Endothelial cell of umbilical vein (primary cell): Measurements from ENCODE around the gene PTPRT. TPM values are rescaled to one million over a fixed set of nuclear protein-coding genes. Genes with fewer than 3 reads are reported as not detected.

Source experiments
- BruUV-seq: library from RNA; stranded (reverse); fragments of 400-500 nt; replicated peaks from 2 replicates; lab custom pipeline; 2021; lab: Mats Ljungman, UMichigan
- CTCF ChIA-PET: fragments of 300-600, 350-600 bp; sonication (Branson Sonifier 250); formaldehyde crosslinking; loops from one replicate; lab custom pipeline; 2021; ENCODE audit warnings: antibody characterized with exemption, inconsistent platforms; lab: Charles Lee
- POLR2A ChIA-PET: fragments of 300-600, 350-600 bp; sonication (Branson Sonifier 250); formaldehyde crosslinking; loops from one replicate; lab custom pipeline; 2021; ENCODE audit warnings: antibody characterized with exemption, inconsistent platforms; lab: Charles Lee
- DNase-seq: peaks from one replicate; pipeline ENCODE4 v3.0.0-alpha.2; 2011; ENCODE audit warnings: low read depth, low spot score
- FAIRE-seq: peaks from 2 replicates; lab custom pipeline; 2011; peaks lifted over from hg19 to GRCh38; lab: Jason Lieb, UNC
- H2AFZ ChIP-seq: 2 replicates; pipeline ENCODE4 v1.6.0; 2012; ENCODE audit warnings: low read depth, low read length, control low read depth, inconsistent platforms
- H3K27ac ChIP-seq: 2 replicates; pipeline ENCODE4 v1.5.1; 2011; ENCODE audit warnings: low read depth, mild to moderate bottlenecking, control low read depth, low read length, moderate library complexity; ENCODE audit not compliant: insufficient read depth
- H3K27me3 ChIP-seq, 2 experiments: 2 replicates each; pipeline versions ENCODE4 v1.6.0 to v1.6.1; 2011; ENCODE audit warnings: low read length in 2 of 2, mixed read lengths in 1 of 2; ENCODE audit not compliant: control insufficient read depth in 2 of 2, insufficient read depth in 2 of 2
- H3K36me3 ChIP-seq, 2 experiments: 2 replicates in 1 of 2; 3 replicates in 1 of 2; pipeline ENCODE4 v1.5.1; 2011; ENCODE audit warnings: low read length in 2 of 2, mild to moderate bottlenecking in 1 of 2, moderate library complexity in 1 of 2; ENCODE audit not compliant: control insufficient read depth in 2 of 2, insufficient read depth in 2 of 2; ENCODE audit errors: extremely low read depth in 1 of 2
- H3K4me1 ChIP-seq: 3 replicates; pipeline ENCODE4 v1.5.1; 2011; ENCODE audit warnings: mild to moderate bottlenecking, low read length; ENCODE audit not compliant: control insufficient read depth, insufficient read depth; ENCODE audit errors: extremely low read depth
- H3K4me2 ChIP-seq: 2 replicates; pipeline ENCODE4 v1.6.1; 2011; ENCODE audit warnings: low read length, control low read depth, mixed read lengths; ENCODE audit not compliant: insufficient read depth
- H3K4me3 ChIP-seq, 3 experiments: fragments of 200-600 bp in 1 of 3; sonication (generic), shearing (Covaris generic) in 1 of 3; replicated peaks in 1 of 3; 2 replicates each; pipeline ENCODE4 v1.5.1; 2011 to 2016; ENCODE audit warnings: control low read depth in 3 of 3, low read length in 3 of 3, mild to moderate bottlenecking in 2 of 3, inconsistent platforms in 1 of 3, low read depth in 1 of 3, moderate library complexity in 1 of 3; ENCODE audit not compliant: insufficient read depth in 1 of 3
- H3K79me2 ChIP-seq: 2 replicates; pipeline ENCODE4 v1.6.0; 2012; ENCODE audit warnings: low read length, inconsistent platforms; ENCODE audit not compliant: control insufficient read depth, insufficient read depth
- H3K9ac ChIP-seq: replicated peaks from 2 replicates; pipeline ENCODE3; 2011; ENCODE audit warnings: low read length, control low read depth; ENCODE audit not compliant: insufficient read depth; ENCODE audit errors: extremely low read depth
- H3K9me1 ChIP-seq: replicated peaks from 3 replicates; pipeline ENCODE4 v1.6.0; 2011; ENCODE audit warnings: mild to moderate bottlenecking, low read length; ENCODE audit not compliant: control insufficient read depth, insufficient read depth; ENCODE audit errors: extremely low read depth
- H3K9me3 ChIP-seq: replicated peaks from 2 replicates; pipeline ENCODE4 v1.5.1; 2012; ENCODE audit warnings: low read length, inconsistent platforms; ENCODE audit not compliant: control insufficient read depth, insufficient read depth
- H4K20me1 ChIP-seq: replicated peaks from 2 replicates; pipeline ENCODE3; 2011; ENCODE audit warnings: mild to moderate bottlenecking, low read length; ENCODE audit not compliant: control insufficient read depth, insufficient read depth; ENCODE audit errors: extremely low read depth
- EZH2 ChIP-seq: IDR thresholded peaks from 2 replicates; pipeline ENCODE4 v1.6.1; 2012; ENCODE audit warnings: borderline replicate concordance, low read depth, mild to moderate bottlenecking, moderate library complexity, low read length, inconsistent platforms; ENCODE audit not compliant: severe bottlenecking
- FOS ChIP-seq: IDR thresholded peaks from 2 replicates; pipeline ENCODE4 v1.6.1; 2011; ENCODE audit warnings: mild to moderate bottlenecking, low read length, moderate library complexity, borderline replicate concordance; ENCODE audit not compliant: insufficient read depth
- GATA2 ChIP-seq: IDR thresholded peaks from 2 replicates; pipeline ENCODE4 v1.7.0; 2011; ENCODE audit warnings: low read depth, mild to moderate bottlenecking, moderate library complexity, mixed read lengths, low read length; ENCODE audit not compliant: insufficient read length, insufficient read depth
- MYC ChIP-seq: IDR thresholded peaks from one replicate; pipeline ENCODE4 v1.6.1; 2011; ENCODE audit warnings: mild to moderate bottlenecking, low read depth, low read length
- POLR2A ChIP-seq: IDR thresholded peaks from 2 replicates; pipeline ENCODE4 v1.6.1; 2012; ENCODE audit warnings: low read depth, mild to moderate bottlenecking, control low read depth, low read length
- dilution Hi-C: fragments of 300-500 bp; cut with MboI; formaldehyde crosslinking; loops from one replicate; pipeline ENCODE4 v1.15.0; 2019; ENCODE audit warnings: low sequenced_read_pairs; ENCODE audit not compliant: extremely low pct_ligation_motif_present
- intact Hi-C: fragments of 100-400 bp; cut with micrococcal nuclease; formaldehyde crosslinking; loops from one replicate; pipeline ENCODE4 v1.10.0; 2022
- polyA plus RNA-seq, 4 experiments: library from polyadenylated mRNA; depleted of rRNA in 3 of 4; stranded (reverse) in 3 of 4; unstranded in 1 of 4; fragments of >200 nt; gene quantifications; 2 replicates each; pipeline versions ENCODE4 v1.2.1 to v1.2.3, GENCODE V29; 2011 to 2012; ENCODE audit warnings: missing spikeins in 1 of 4
- total RNA-seq: library from RNA; stranded (reverse); gene quantifications from 2 replicates; pipeline ENCODE4 v1.2.3, GENCODE V29; 2021
- TF ChIP-seq, protein P1 (sequence below), 2 donors: IDR thresholded peaks; 1 replicate in 1 of 2; 2 replicates in 1 of 2; pipeline ENCODE4 v1.5.1; 2011; ENCODE audit warnings: low read length in 2 of 2, mild to moderate bottlenecking in 2 of 2, moderate library complexity in 2 of 2, control low read depth in 1 of 2, inconsistent platforms in 1 of 2, low read depth in 1 of 2; ENCODE audit not compliant: insufficient read depth in 1 of 2; ENCODE audit errors: extremely low read depth in 1 of 2
- TF ChIP-seq, protein P2 (sequence below): IDR thresholded peaks from 2 replicates; pipeline ENCODE4 v1.6.1; 2011; ENCODE audit not compliant: insufficient read depth, insufficient read length

The PTPRT gene
- total and polyA plus RNA-seq, 2 donors (not counting 3 experiments of a cell fraction or from before 2014, with no cell fraction given): not detected

DNA sequence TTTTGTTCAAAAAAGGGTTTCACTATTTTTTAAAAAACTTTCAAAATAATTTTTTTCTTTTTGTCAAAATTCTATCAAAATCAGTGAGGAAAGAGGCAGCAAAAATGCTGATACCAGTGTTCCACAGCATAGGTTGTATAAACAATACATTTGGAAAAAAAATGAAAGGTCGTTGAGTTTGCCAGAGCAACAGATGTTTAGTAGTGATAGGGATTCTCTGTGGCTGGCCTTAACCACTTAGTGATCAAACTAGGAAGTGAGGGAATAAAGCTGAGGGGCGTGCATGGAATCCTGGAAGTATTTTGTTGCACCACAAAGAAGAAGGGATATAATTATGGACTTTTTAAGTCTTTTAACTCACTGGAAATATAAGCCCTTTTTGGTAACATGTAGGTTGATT lies 1016.3 kb downstream of the PTPRT start:
- FAIRE-seq: no peak
- POLR2A ChIA-PET: no interaction called here
- CTCF ChIA-PET: no interaction called here

More for the DNA sequence above, 1016.3 kb downstream of the PTPRT start:
- Histone ChIP-seq H3K4me2 (no peak overlapping the region), H3K9me3 (peaks cover 2% of the 10 kb centered on the region), H3K79me2 (no peaks in the 10 kb centered on the region), H3K9ac (no peak overlapping the region), H2AFZ (no peak overlapping the region), H3K27ac (no peak overlapping the region), H4K20me1 (no peaks in the 10 kb centered on the region), H3K4me1 (no peaks in the 10 kb centered on the region), H3K4me3 (no peak overlapping the region), H3K36me3 (no peaks in the 10 kb centered on the region), H3K9me1 (no peaks in the 10 kb centered on the region), H3K27me3 (no peaks in the 10 kb centered on the region)
- dilution Hi-C loops (no loop called here), intact Hi-C loops (no loop called here)
- no TSS peak for BruUV-seq
- no peak for DNase-seq
- TF ChIP-seq, protein P1, sequence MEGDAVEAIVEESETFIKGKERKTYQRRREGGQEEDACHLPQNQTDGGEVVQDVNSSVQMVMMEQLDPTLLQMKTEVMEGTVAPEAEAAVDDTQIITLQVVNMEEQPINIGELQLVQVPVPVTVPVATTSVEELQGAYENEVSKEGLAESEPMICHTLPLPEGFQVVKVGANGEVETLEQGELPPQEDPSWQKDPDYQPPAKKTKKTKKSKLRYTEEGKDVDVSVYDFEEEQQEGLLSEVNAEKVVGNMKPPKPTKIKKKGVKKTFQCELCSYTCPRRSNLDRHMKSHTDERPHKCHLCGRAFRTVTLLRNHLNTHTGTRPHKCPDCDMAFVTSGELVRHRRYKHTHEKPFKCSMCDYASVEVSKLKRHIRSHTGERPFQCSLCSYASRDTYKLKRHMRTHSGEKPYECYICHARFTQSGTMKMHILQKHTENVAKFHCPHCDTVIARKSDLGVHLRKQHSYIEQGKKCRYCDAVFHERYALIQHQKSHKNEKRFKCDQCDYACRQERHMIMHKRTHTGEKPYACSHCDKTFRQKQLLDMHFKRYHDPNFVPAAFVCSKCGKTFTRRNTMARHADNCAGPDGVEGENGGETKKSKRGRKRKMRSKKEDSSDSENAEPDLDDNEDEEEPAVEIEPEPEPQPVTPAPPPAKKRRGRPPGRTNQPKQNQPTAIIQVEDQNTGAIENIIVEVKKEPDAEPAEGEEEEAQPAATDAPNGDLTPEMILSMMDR (IDR thresholded peaks at IDR 0.05; ENCODE audit: extremely low read depth in 1 of 2, insufficient read depth in 1 of 2, low read depth in 1 of 2, low read length in 2 of 2): no peak
- TF ChIP-seq FOS: no peak
- TF ChIP-seq POLR2A: no peak
- TF ChIP-seq MYC: no peak
- TF ChIP-seq GATA2: no peak
- TF ChIP-seq, protein P2, sequence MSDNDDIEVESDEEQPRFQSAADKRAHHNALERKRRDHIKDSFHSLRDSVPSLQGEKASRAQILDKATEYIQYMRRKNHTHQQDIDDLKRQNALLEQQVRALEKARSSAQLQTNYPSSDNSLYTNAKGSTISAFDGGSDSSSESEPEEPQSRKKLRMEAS: no peak
- no peak for TF ChIP-seq EZH2
